ENCODE results near the gene OR5P2. TPM values are rescaled to one million over a fixed set of nuclear protein-coding genes. Genes with fewer than 3 reads are reported as not detected.
"Not testable (repeated sequence)": the region's sequence is repeated elsewhere in the genome, so short reads cannot be mapped to it uniquely, and the experiment has no call there.

Gene OR5P2
- total RNA-seq, 2 experiments from 2014 or later, result not detected

GRCh38 chr11:7793233-7793632 is 3.5 kb downstream of the OR5P2 start:
- ChIA-PET CTCF (ENCODE audit: unreplicated experiment) (no interaction called here), POLR2A (no interaction called here)
- Histone ChIP-seq H3K4me2 (ENCODE audit: low read length) (no peak overlapping the region), H3K4me1 (ENCODE audit: insufficient read depth, low read length, poor library complexity, severe bottlenecking) (no peaks in the 10 kb centered on the region), H4K20me1 (ENCODE audit: insufficient read depth, low read length) (no peaks in the 10 kb centered on the region), H3K79me2 (ENCODE audit: insufficient read depth, low read depth, low read length) (no peaks in the 10 kb centered on the region), H2AFZ (ENCODE audit: low read length) (no peak overlapping the region), H3K27ac (ENCODE audit: low read depth, low read length, poor library complexity, severe bottlenecking) (no peak overlapping the region), H3K4me3 (ENCODE audit: low read depth, low read length, poor library complexity, severe bottlenecking) (no peak overlapping the region), H3K9me3 (ENCODE audit: low read length) (no peaks in the 10 kb centered on the region), H3K36me3 (ENCODE audit: insufficient read depth, low read length) (no peaks in the 10 kb centered on the region), H3K9me2 (ENCODE audit: insufficient read depth, low read length) (no peaks in the 10 kb centered on the region)
- BruUV-seq (replicated peaks), result no TSS peak
- intact Hi-C loops (cut with micrococcal nuclease; ENCODE audit: unreplicated experiment), result no loop called here
- DNase-seq (ENCODE audit: low spot score), result no peak
- TF ChIP-seq, protein P1, sequence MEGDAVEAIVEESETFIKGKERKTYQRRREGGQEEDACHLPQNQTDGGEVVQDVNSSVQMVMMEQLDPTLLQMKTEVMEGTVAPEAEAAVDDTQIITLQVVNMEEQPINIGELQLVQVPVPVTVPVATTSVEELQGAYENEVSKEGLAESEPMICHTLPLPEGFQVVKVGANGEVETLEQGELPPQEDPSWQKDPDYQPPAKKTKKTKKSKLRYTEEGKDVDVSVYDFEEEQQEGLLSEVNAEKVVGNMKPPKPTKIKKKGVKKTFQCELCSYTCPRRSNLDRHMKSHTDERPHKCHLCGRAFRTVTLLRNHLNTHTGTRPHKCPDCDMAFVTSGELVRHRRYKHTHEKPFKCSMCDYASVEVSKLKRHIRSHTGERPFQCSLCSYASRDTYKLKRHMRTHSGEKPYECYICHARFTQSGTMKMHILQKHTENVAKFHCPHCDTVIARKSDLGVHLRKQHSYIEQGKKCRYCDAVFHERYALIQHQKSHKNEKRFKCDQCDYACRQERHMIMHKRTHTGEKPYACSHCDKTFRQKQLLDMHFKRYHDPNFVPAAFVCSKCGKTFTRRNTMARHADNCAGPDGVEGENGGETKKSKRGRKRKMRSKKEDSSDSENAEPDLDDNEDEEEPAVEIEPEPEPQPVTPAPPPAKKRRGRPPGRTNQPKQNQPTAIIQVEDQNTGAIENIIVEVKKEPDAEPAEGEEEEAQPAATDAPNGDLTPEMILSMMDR (conservative IDR thresholded peaks at IDR 0.05; ENCODE audit: low read length), result no peak
- no peak for TF ChIP-seq EZH2phosphoT487 (IDR thresholded peaks at IDR 0.05; ENCODE audit: borderline replicate concordance, low read depth, low read length)

DNA sequence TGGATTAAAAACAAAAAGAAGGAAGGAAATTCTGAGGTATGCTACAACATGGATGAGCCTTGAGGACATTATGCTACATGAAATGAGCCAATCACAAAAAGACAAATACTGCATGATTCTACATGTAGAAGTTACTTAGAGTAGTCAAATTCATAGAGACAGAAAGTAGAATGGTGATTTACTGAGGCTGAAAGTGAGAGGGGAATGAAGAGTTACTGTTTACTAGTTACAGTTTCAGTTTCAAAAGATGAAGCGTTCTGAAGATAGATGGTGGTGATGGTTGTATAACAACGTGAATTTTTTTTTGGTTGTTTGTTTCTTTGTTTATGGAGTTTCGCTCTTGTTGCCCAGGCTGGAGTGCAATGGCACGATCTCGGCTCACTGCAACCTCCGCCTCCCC is 9.5 kb downstream of the OR5P2 start:
- Histone ChIP-seq H3K9me2 (ENCODE audit: insufficient read depth, low read length) (no peaks in the 10 kb centered on the region), H3K9me3 (ENCODE audit: low read length) (no peaks in the 10 kb centered on the region), H3K36me3 (ENCODE audit: insufficient read depth, low read length) (no peaks in the 10 kb centered on the region), H3K4me1 (ENCODE audit: insufficient read depth, low read length, poor library complexity, severe bottlenecking) (no peaks in the 10 kb centered on the region), H3K27ac (ENCODE audit: low read depth, low read length, poor library complexity, severe bottlenecking) (no peak overlapping the region), H2AFZ (ENCODE audit: low read length) (no peak overlapping the region), H3K4me3 (ENCODE audit: low read depth, low read length, poor library complexity, severe bottlenecking) (no peak overlapping the region), H3K4me2 (ENCODE audit: low read length) (no peak overlapping the region), H4K20me1 (ENCODE audit: insufficient read depth, low read length) (no peaks in the 10 kb centered on the region), H3K79me2 (ENCODE audit: insufficient read depth, low read depth, low read length) (no peaks in the 10 kb centered on the region)
- ChIA-PET POLR2A (no interaction called here), CTCF (ENCODE audit: unreplicated experiment) (no interaction called here)
- DNase-seq (ENCODE audit: low spot score), result no peak
- TF ChIP-seq, protein P1 (conservative IDR thresholded peaks at IDR 0.05; ENCODE audit: low read length), result no peak
- no peak for TF ChIP-seq EZH2phosphoT487 (IDR thresholded peaks at IDR 0.05; ENCODE audit: borderline replicate concordance, low read depth, low read length)
- BruUV-seq (replicated peaks), result no TSS peak
- intact Hi-C loops (cut with micrococcal nuclease; ENCODE audit: unreplicated experiment), result no loop called here

GRCh38 chr11:7775689-7776088 is 21.1 kb downstream of the OR5P2 start:
- ChIA-PET POLR2A (no interaction called here), CTCF (ENCODE audit: unreplicated experiment) (no interaction called here)
- Histone ChIP-seq H3K4me3 (ENCODE audit: low read depth, low read length, poor library complexity, severe bottlenecking) (no peak overlapping the region), H3K9me2 (ENCODE audit: insufficient read depth, low read length) (no peaks in the 10 kb centered on the region), H2AFZ (ENCODE audit: low read length) (no peak overlapping the region), H3K4me2 (ENCODE audit: low read length) (no peak overlapping the region), H3K36me3 (ENCODE audit: insufficient read depth, low read length) (no peaks in the 10 kb centered on the region), H3K79me2 (ENCODE audit: insufficient read depth, low read depth, low read length) (no peaks in the 10 kb centered on the region), H4K20me1 (ENCODE audit: insufficient read depth, low read length) (no peaks in the 10 kb centered on the region), H3K9me3 (ENCODE audit: low read length) (no peaks in the 10 kb centered on the region), H3K4me1 (ENCODE audit: insufficient read depth, low read length, poor library complexity, severe bottlenecking) (no peaks in the 10 kb centered on the region), H3K27ac (ENCODE audit: low read depth, low read length, poor library complexity, severe bottlenecking) (no peak overlapping the region)
- BruUV-seq (replicated peaks), result no TSS peak
- no peak for TF ChIP-seq EZH2phosphoT487 (IDR thresholded peaks at IDR 0.05; ENCODE audit: borderline replicate concordance, low read depth, low read length)
- TF ChIP-seq, protein P1 (conservative IDR thresholded peaks at IDR 0.05; ENCODE audit: low read length), result no peak
- intact Hi-C loops (cut with micrococcal nuclease; ENCODE audit: unreplicated experiment), result no loop called here
- DNase-seq (ENCODE audit: low spot score), result no peak

GRCh38 chr11:7764301-7764700 is 32.4 kb downstream of the OR5P2 start:
- intact Hi-C loops (cut with micrococcal nuclease; ENCODE audit: unreplicated experiment); H3K4me3 ChIP-seq (ENCODE audit: low read depth, low read length, poor library complexity, severe bottlenecking); H3K79me2 ChIP-seq (ENCODE audit: insufficient read depth, low read depth, low read length); POLR2A ChIA-PET; DNase-seq (ENCODE audit: low spot score); H3K9me2 ChIP-seq (ENCODE audit: insufficient read depth, low read length); H3K4me1 ChIP-seq (ENCODE audit: insufficient read depth, low read length, poor library complexity, severe bottlenecking); CTCF ChIA-PET (ENCODE audit: unreplicated experiment); H3K27ac ChIP-seq (ENCODE audit: low read depth, low read length, poor library complexity, severe bottlenecking); H2AFZ ChIP-seq (ENCODE audit: low read length); BruUV-seq (replicated peaks); H3K36me3 ChIP-seq (ENCODE audit: insufficient read depth, low read length); H3K9me3 ChIP-seq (ENCODE audit: low read length); H3K4me2 ChIP-seq (ENCODE audit: low read length); H4K20me1 ChIP-seq (ENCODE audit: insufficient read depth, low read length): not testable (repeated sequence)

Data from OCI-LY7 (cell line).